NCI-H2171 treated with DMSO at 0.1 percent for 48 hours (cell line): ENCODE results near the gene CAPSL.
"Not testable (repeated sequence)": the region's sequence is repeated elsewhere in the genome, so short reads cannot be mapped to it uniquely, and the experiment has no call there.

ENCODE experiments used
- DNase-seq: peaks from one replicate; lab custom pipeline; 2025; lab: John Stamatoyannopoulos, UW

The CAPSL gene

DNA sequence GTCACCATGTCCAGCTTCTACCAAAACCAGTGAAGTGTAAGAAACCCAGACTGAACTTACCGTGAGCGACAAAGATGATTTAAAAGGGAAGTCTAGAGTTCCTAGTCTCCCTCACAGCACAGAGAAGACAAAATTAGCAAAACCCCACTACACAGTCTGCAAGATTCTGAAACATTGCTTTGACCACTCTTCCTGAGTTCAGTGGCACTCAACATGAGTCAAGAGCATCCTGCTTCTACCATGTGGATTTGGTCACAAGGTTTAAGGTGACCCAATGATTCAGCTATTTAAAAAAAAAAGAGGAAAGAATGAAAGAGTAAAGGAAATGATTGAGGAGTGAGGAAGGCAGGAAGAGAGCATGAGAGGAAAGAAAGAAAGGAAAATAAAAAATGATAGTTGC is 62.0 kb downstream of the CAPSL start:
- DNase-seq = no peak

GRCh38 chr5:35870605-35871004 is 67.8 kb downstream of the CAPSL start:
- no peak for DNase-seq

DNA sequence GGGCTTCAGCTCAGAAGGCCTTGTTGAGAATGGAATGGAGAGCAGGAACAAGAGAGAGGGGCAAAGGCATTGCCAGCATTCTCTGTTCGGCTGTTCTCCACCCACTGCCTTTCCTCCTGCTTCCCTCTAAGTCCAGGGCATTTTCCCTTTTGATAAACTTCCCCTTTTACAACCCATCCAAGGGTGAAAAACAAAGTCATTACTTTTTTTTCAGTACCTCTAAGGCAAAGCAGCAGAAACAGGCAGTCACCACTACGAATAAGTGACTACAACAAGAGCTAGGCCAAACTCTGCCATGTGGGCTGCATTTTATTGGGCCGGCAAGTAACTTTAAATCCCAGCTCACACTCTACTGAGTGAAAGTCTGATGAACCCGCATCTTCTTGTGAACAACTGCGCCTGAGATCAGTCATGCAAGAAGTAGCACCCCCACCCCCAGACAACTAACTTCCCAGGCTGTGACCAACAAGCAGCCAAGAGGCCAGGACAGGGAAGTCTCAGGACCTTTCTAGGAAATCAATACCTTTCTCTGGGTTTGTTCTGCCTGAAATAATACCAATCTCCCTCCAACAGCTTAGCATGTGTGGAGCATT is 68.6 kb downstream of the CAPSL start:
- DNase-seq = no peak

- no peak for DNase-seq
Measured at GRCh38 chr5:35867998-35868397, 70.4 kb downstream of the CAPSL start.

DNA sequence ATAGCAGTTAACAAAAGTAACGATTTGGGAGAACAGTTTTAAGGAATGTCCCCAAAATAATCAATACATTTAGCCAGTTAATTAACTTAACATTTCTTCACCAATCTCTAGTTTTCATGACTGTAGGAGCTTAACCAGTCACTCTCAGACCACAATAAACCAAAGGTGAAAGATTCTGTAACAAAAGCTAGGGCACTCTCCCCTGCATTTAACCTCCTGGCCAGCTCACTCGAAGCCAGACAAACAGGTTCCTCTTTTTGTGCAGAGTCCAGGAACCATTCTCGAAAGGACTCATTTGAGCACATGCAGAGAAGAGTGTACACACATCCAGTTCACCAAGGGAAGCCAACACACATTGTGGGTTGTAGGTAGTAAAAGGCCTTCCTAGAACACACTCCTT is 75.3 kb downstream of the CAPSL start:
- DNase-seq = no peak

DNA sequence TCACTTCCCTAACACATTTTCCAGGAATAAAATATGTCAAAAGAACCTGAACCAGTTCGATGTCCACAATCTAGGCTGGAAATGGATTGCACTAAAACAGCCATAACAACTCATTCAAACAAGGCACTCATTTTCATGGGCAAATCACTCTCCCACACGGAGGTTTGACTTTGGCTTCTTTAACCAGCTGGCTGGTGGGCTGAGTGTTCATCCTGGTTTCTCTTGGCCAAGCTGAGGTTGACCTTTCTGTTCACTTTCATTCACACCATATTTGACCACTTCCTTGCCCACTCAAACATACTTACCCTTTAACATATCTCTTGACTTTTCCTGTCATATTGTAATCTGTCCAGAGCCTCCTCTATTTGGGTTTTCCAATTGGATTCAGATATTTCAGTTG is 76.3 kb downstream of the CAPSL start:
- no peak for DNase-seq

- DNase-seq = no peak
Measured at GRCh38 chr5:35861718-35862117, 76.7 kb downstream of the CAPSL start.

GRCh38 chr5:35860686-35861085 is 77.7 kb downstream of the CAPSL start:
- no peak for DNase-seq

DNA sequence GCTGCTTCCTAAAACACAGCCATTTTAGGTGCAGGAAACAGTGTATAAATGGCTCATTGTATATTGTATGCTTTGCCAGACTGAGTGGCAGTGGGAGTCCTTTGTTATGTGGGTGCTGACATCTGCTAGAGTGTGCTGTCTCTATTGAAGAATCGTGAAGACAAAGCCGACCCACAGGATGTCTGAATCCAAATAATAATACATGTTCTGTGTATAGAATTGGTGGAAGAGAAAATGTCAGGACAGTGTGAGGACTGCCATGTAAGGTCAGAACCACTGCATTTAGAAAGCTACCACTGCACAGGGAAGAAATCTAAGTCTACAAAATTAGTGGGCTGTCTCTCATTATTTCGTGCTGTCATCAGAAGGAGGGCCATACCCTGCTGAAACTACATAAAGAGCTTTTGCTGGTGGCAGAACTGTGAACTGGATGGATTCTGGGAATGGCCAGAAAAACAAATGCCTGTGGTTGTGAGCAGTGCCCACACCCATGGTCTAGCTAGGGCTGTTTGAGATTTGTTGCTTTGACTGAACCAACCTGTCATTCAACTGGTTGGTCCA is 79.2 kb downstream of the CAPSL start:
- DNase-seq = peak; percentile 25

DNA sequence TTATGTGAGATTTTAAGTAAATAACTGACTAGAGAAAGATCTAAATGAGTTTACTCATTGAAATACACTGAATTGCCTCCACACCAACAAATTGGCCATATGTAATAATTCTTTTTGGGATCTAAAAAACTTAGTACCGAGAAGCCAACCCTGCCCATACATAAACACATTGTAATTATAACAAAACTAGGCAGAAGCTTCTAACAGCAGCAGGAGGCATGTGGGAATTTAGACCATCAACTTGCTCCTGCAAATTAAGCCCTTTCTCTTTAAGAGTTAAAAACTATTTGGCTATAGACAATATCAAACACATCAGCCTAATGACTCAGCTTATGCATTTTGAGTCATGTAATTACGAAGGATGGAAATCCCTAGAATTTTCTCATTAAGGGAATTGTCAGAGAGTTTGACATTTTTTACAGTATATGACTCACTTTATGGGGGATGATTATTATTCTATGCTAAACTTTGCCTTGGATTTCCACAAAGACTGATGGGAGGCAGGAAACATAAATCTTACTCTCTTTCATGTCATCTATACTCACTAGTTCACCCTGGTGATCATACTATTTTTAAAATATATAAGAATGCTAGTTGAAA is 80.7 kb downstream of the CAPSL start:
- DNase-seq = no peak

DNA sequence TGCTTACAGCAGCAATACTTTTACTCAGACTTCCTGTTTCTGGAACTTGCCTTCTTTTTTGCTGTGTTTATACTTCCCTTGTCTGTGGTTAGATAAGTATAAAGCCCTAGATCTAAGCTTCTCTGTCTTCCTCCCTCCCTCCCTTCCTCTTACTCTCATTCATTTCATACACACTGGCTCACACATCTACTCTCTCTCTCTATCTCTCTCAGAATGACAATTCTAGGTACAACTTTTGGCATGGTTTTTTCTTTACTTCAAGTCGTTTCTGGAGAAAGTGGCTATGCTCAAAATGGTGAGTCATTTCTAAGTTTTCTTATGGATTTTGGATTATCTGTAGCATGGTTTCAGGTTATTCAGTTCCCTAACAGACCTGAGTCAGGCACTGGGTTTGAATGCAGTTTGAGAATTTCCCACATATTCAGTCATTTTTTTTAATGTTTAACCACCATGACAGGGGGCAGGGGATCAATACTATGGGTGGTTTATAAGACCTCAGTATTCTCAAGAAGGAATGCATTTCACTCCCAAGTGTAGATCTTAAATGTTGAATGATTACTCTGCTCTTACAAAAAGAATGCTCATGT is 81.6 kb downstream of the CAPSL start, which contains the start of gene IL7R:
IL7R (plus strand) TSS at position 127 of the 587 bp plus-strand sequence; CDS start at position 214, 87 bp downstream.
- no peak for DNase-seq

DNA sequence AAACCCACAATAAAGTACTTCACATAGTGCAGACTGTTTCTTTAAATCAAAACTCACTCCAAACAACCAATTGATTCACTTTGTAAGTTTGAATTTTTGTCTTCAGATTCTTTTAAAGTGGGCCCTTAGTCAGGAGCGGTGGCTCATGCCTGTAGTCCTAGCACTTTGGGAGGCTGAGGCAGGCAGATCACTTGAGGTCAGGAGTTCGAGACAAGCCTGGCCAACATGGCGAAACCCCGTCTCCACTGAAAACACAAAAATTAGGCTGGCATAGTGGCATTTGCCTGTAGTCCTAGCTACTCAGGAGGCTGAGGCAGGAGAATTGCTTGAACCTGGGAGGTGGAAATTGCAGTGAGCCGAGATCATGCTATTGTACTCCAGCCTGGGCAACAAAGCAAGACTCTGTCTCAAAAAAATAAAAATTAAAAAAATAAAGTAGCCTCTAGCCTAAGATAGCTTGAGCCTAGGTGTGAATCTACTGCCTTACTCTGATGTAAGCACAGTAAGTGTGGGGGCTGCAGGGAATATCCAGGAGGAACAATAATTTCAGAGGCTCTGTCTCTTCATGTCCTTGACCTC is 82.1 kb downstream of the CAPSL start:
- not testable (repeated sequence) for DNase-seq

- DNase-seq = peak; percentile 71
Measured at GRCh38 chr5:35855187-35855586, 83.2 kb downstream of the CAPSL start.
